HCT116 (cell line): ENCODE measurements around the gene SEMA4A. TPM values are rescaled to one million over a fixed set of nuclear protein-coding genes. Genes with fewer than 3 reads are reported as not detected.

Source experiments
- ATAC-seq: fragments of 200-7000 bp; cut with Tn5 transposase; 2 replicates; pipeline ENCODE4 v1.9.1; 2020; ENCODE audit warnings: mild to moderate bottlenecking, moderate library complexity
- BruUV-seq: library from RNA; stranded (reverse); fragments of 400-500 nt; replicated peaks from 2 replicates; lab custom pipeline; 2021; lab: Mats Ljungman, UMichigan
- CTCF ChIA-PET: fragments of 300-600 bp; sonication (Branson Sonifier 250); formaldehyde crosslinking; loops from one replicate; lab custom pipeline; 2021; ENCODE audit warnings: antibody characterized with exemption; lab: Charles Lee
- POLR2A ChIA-PET: fragments of 300-600, 350-600 bp; sonication (Branson Sonifier 250); formaldehyde crosslinking; loops from one replicate; lab custom pipeline; 2021; ENCODE audit warnings: antibody characterized with exemption; lab: Charles Lee
- RAD21 ChIA-PET, 2 experiments: fragments of 300-600 bp; sonication (Branson Sonifier 250); formaldehyde crosslinking; loops; one replicate each; lab custom pipeline; 2023; ENCODE audit warnings: low total read pairs in 2 of 2; ENCODE audit not compliant: uncharacterized antibody in 2 of 2, unreplicated experiment in 2 of 2, low non-redundant PET in 1 of 2; lab: Charles Lee
- DNase-seq: peaks from one replicate; pipeline ENCODE4 v3.0.0-alpha.2; 2010; ENCODE audit warnings: low read depth, low spot score
- H2AFZ ChIP-seq: fragments of 200-600 bp; shearing (Covaris generic), sonication (generic); 2 replicates; pipeline ENCODE4 v1.6.1; 2017; ENCODE audit warnings: low read depth, mixed run types, mixed read lengths, antibody characterized with exemption, low read length; ENCODE audit not compliant: poor library complexity, severe bottlenecking
- H3K27ac ChIP-seq: 2 replicates; pipeline ENCODE4 v1.5.1; 2012; ENCODE audit warnings: low read depth, low read length
- H3K27me3 ChIP-seq: fragments of 200-600 bp; sonication (generic); 2 replicates; pipeline ENCODE4 v1.6.1; 2016; ENCODE audit warnings: mixed run types, low read length, mixed read lengths; ENCODE audit not compliant: insufficient read depth
- H3K36me3 ChIP-seq, 2 experiments: fragments of 200-500 bp in 1 of 2; fragments of 200-600 bp in 1 of 2; sonication (Bioruptor generic) in 1 of 2; sonication (generic) in 1 of 2; 2 replicates each; pipeline versions ENCODE4 v1.5.1 to v1.6.1; 2014 to 2016; ENCODE audit warnings: low read length in 2 of 2, inconsistent platforms in 1 of 2, mixed read lengths in 1 of 2, mixed run types in 1 of 2; ENCODE audit not compliant: insufficient read depth in 2 of 2, control insufficient read depth in 1 of 2
- H3K4me1 ChIP-seq, 2 experiments: fragments of 200-600 bp in 1 of 2; sonication (generic) in 1 of 2; 2 replicates each; pipeline versions ENCODE4 v1.5.1 to v1.6.1; 2012 to 2017; ENCODE audit warnings: low read length in 2 of 2, inconsistent platforms in 1 of 2, mild to moderate bottlenecking in 1 of 2, mixed read lengths in 1 of 2, mixed run types in 1 of 2, moderate library complexity in 1 of 2; ENCODE audit not compliant: insufficient read depth in 2 of 2, control insufficient read depth in 1 of 2
- H3K4me2 ChIP-seq: fragments of 200-600 bp; sonication (generic); 2 replicates; pipeline ENCODE4 v1.6.1; 2017; ENCODE audit warnings: mixed run types, low read length, mixed read lengths
- H3K4me3 ChIP-seq, 2 experiments: fragments of 200-600 bp in 1 of 2; sonication (generic) in 1 of 2; replicated peaks in 1 of 2; 2 replicates each; pipeline ENCODE4 v1.5.1; 2011 to 2016; ENCODE audit warnings: low read length in 2 of 2, control low read depth in 1 of 2, low read depth in 1 of 2, mild to moderate bottlenecking in 1 of 2, mixed read lengths in 1 of 2, mixed run types in 1 of 2
- H3K79me2 ChIP-seq: fragments of 200-600 bp; sonication (generic); 2 replicates; pipeline ENCODE4 v1.6.1; 2017; ENCODE audit warnings: mild to moderate bottlenecking, mixed run types, low read length, moderate library complexity, mixed read lengths; ENCODE audit not compliant: insufficient read depth
- H3K9ac ChIP-seq: fragments of 200-600 bp; sonication (generic); 2 replicates; pipeline ENCODE4 v1.6.1; 2016; ENCODE audit warnings: low read length, mixed read lengths
- H3K9me2 ChIP-seq: fragments of 200-600 bp; sonication (generic), shearing (Covaris generic); 2 replicates; pipeline ENCODE4 v1.6.1; 2017; ENCODE audit warnings: mixed run types, mild to moderate bottlenecking, moderate library complexity; ENCODE audit not compliant: insufficient read depth
- H3K9me3 ChIP-seq, 2 experiments: fragments of 200-500 bp in 1 of 2; fragments of 200-600 bp in 1 of 2; sonication (Bioruptor generic) in 1 of 2; sonication (generic) in 1 of 2; 2 replicates each; pipeline ENCODE4 v1.6.1; 2014 to 2017; ENCODE audit warnings: low read length in 2 of 2, mixed read lengths in 2 of 2, inconsistent platforms in 1 of 2, low read depth in 1 of 2, mild to moderate bottlenecking in 1 of 2, mixed run types in 1 of 2, moderate library complexity in 1 of 2; ENCODE audit not compliant: control insufficient read depth in 1 of 2, insufficient read depth in 1 of 2
- H4K20me1 ChIP-seq: fragments of 200-600 bp; sonication (generic), shearing (Covaris generic); 2 replicates; pipeline ENCODE4 v1.6.1; 2017; ENCODE audit warnings: mixed run types, mild to moderate bottlenecking, moderate library complexity; ENCODE audit not compliant: insufficient read depth
- ATF3 ChIP-seq: IDR thresholded peaks from 2 replicates; pipeline ENCODE4 v1.6.1; 2012
- CBX3 ChIP-seq: IDR thresholded peaks from 2 replicates; pipeline ENCODE4 v1.6.1; 2012; ENCODE audit warnings: low read depth
- CEBPB ChIP-seq: IDR thresholded peaks from 2 replicates; pipeline ENCODE4 v1.6.1; 2012; ENCODE audit warnings: low read depth
- CTCF ChIP-seq, 3 experiments: fragments of 200-600 bp in 1 of 3; sonication (generic) in 1 of 3; IDR thresholded peaks in 2 of 3; conservative IDR thresholded peaks in 1 of 3; 2 replicates each; pipeline ENCODE4 v1.5.1; 2012 to 2017; ENCODE audit warnings: low read depth in 2 of 3, low read length in 2 of 3, antibody characterized with exemption in 1 of 3, borderline replicate concordance in 1 of 3, control low read depth in 1 of 3, mild to moderate bottlenecking in 1 of 3, mixed read lengths in 1 of 3, mixed run types in 1 of 3, moderate library complexity in 1 of 3; ENCODE audit not compliant: insufficient read depth in 1 of 3
- EGR1 ChIP-seq: IDR thresholded peaks from 2 replicates; pipeline ENCODE4 v1.6.1; 2012; ENCODE audit warnings: low read depth
- FOSL1 ChIP-seq: IDR thresholded peaks from 2 replicates; pipeline ENCODE4 v1.6.1; 2012; ENCODE audit warnings: low read depth
- MAX ChIP-seq: IDR thresholded peaks from 2 replicates; pipeline ENCODE4 v1.6.1; 2012
- POLR2A ChIP-seq: IDR thresholded peaks from 2 replicates; pipeline ENCODE4 v1.7.0; 2011; ENCODE audit warnings: borderline replicate concordance; ENCODE audit not compliant: insufficient read depth, insufficient read length; ENCODE audit errors: extremely low read depth
- POLR2AphosphoS5 ChIP-seq: IDR thresholded peaks from 2 replicates; pipeline ENCODE4 v1.6.1; 2011; ENCODE audit warnings: mild to moderate bottlenecking, low read depth, low read length, moderate library complexity
- RAD21 ChIP-seq: IDR thresholded peaks from 2 replicates; pipeline ENCODE4 v1.6.1; 2012; ENCODE audit warnings: low read depth, mild to moderate bottlenecking
- SIN3A ChIP-seq: IDR thresholded peaks from 2 replicates; pipeline ENCODE4 v1.6.1; 2012; ENCODE audit warnings: low read depth
- SP1 ChIP-seq: IDR thresholded peaks from 2 replicates; pipeline ENCODE4 v1.6.1; 2012; ENCODE audit warnings: low read depth
- TCF7L2 ChIP-seq: IDR thresholded peaks from 2 replicates; pipeline ENCODE4 v1.7.0; 2011; ENCODE audit warnings: borderline replicate concordance, inconsistent platforms; ENCODE audit not compliant: insufficient read depth, insufficient read length; ENCODE audit errors: extremely low read depth
- YY1 ChIP-seq: IDR thresholded peaks from 2 replicates; pipeline ENCODE4 v1.6.1; 2011; ENCODE audit warnings: low read length, low read depth, moderate library complexity, mild to moderate bottlenecking; ENCODE audit not compliant: insufficient replicate concordance; ENCODE audit errors: extremely low read depth
- ZBTB33 ChIP-seq: IDR thresholded peaks from 2 replicates; pipeline ENCODE4 v1.6.1; 2011; ENCODE audit warnings: mild to moderate bottlenecking, low read length, moderate library complexity; ENCODE audit not compliant: insufficient replicate concordance; ENCODE audit errors: extremely low read depth
- ZFX ChIP-seq: fragments of 450-650 bp; IDR thresholded peaks from 2 replicates; pipeline ENCODE4 v1.6.1; 2017
- ZNF274 ChIP-seq: fragments of 200-500 bp; sonication (Bioruptor generic); IDR thresholded peaks from 2 replicates; pipeline ENCODE4 v1.6.1; 2014; ENCODE audit warnings: mild to moderate bottlenecking, low read depth, low read length, inconsistent platforms
- intact Hi-C: fragments of 100-400 bp; cut with micrococcal nuclease; formaldehyde crosslinking; loops from 2 replicates; pipeline ENCODE4 v1.10.0; 2022
- total RNA-seq: library from RNA; stranded (reverse); gene quantifications from one replicate; pipeline ENCODE4 v1.2.1, GENCODE V29; 2021; ENCODE audit not compliant: unreplicated experiment

SEMA4A gene
- total RNA-seq, 1 experiment from 2014 or later: 0.39 TPM

- no TSS peak for BruUV-seq
- H4K20me1 ChIP-seq: no peaks in the 10 kb centered on the region
- intact Hi-C loops: no loop called here
- no peaks in the 10 kb centered on the region for H3K36me3 ChIP-seq
- no peak for DNase-seq
- H3K4me3 ChIP-seq: no peak overlapping the region
- H3K27ac ChIP-seq: no peak overlapping the region
- no peak for ATAC-seq
- no peaks in the 10 kb centered on the region for H3K9me2 ChIP-seq
- no peaks in the 10 kb centered on the region for H3K4me1 ChIP-seq
- H3K9me3 ChIP-seq: no peaks in the 10 kb centered on the region
- no peak for TF ChIP-seq ZBTB33
- TF ChIP-seq TCF7L2: no peak
- TF ChIP-seq EGR1: no peak
- no peak for TF ChIP-seq ZNF274
- TF ChIP-seq SP1: no peak
- TF ChIP-seq MAX: no peak
- no peak for TF ChIP-seq YY1
- no peak for TF ChIP-seq ATF3
- no peak for TF ChIP-seq FOSL1
- TF ChIP-seq SIN3A: no peak
- no peak for TF ChIP-seq CTCF (IDR thresholded peaks at IDR 0.05 in 2 of 3, conservative IDR thresholded peaks at IDR 0.05 in 1 of 3; ENCODE audit: borderline replicate concordance in 1 of 3, insufficient read depth in 1 of 3, low read depth in 2 of 3, low read length in 2 of 3)
- TF ChIP-seq POLR2A: no peak
- TF ChIP-seq CBX3: no peak
- no peak for TF ChIP-seq ZFX
- no peak for TF ChIP-seq CEBPB
- no peak for TF ChIP-seq RAD21
- no peak for TF ChIP-seq POLR2AphosphoS5
- ChIA-PET RAD21 (no interaction called here), CTCF (no interaction called here), POLR2A (no interaction called here)
- H2AFZ ChIP-seq: no peak overlapping the region
- H3K4me2 ChIP-seq: no peak overlapping the region
- 0 out of 2 replicates have a peak, but pooled peaks cover 6% of the 10 kb centered on the region for H3K27me3 ChIP-seq
- H3K79me2 ChIP-seq: no peaks in the 10 kb centered on the region
- H3K9ac ChIP-seq: no peak overlapping the region
These were observed 7.4 kb downstream of the SEMA4A start for GRCh38 chr1:156160743-156161171.
